SK-N-SH (cell line): Measurements from ENCODE around the gene RHBG. TPM values are rescaled to one million over a fixed set of nuclear protein-coding genes. Genes with fewer than 3 reads are reported as not detected.

Experiments
- CTCF ChIA-PET: fragments of 300-600, 350-600 bp; formaldehyde crosslinking; extraction: SDS; loops from one replicate; lab custom pipeline; 2021; lab: Yijun Ruan, JAX
- POLR2A ChIA-PET: fragments of 350-600 bp; sonication (Branson Sonifier 250); formaldehyde crosslinking; extraction: SDS; loops from one replicate; lab custom pipeline; 2020; ENCODE audit warnings: antibody characterized with exemption, inconsistent platforms; lab: Yijun Ruan, JAX
- DNase-seq: peaks from one replicate; pipeline ENCODE4 v3.0.0; 2012
- H2AFZ ChIP-seq: fragments of 200-600 bp; sonication (generic); 2 replicates; pipeline ENCODE4 v1.8.1; 2016; ENCODE audit warnings: antibody characterized with exemption, mild to moderate bottlenecking, low read depth
- H3F3A ChIP-seq: fragments of 200-600 bp; sonication (generic); replicated peaks from 2 replicates; pipeline ENCODE3; 2016; ENCODE audit warnings: antibody characterized with exemption, mild to moderate bottlenecking; ENCODE audit not compliant: insufficient read depth
- H3K27ac ChIP-seq, 2 experiments: fragments of 200-500 bp in 1 of 2; fragments of 200-600 bp in 1 of 2; sonication (Bioruptor generic) in 1 of 2; sonication (generic), shearing (Covaris generic) in 1 of 2; 2 replicates each; pipeline versions ENCODE4 v1.5.1 to v1.6.1; 2014 to 2016; ENCODE audit warnings: low read depth in 2 of 2, inconsistent platforms in 1 of 2, low read length in 1 of 2, mild to moderate bottlenecking in 1 of 2, mixed read lengths in 1 of 2
- H3K27me3 ChIP-seq: fragments of 200-600 bp; sonication (generic), shearing (Covaris generic); 2 replicates; pipeline ENCODE4 v1.6.1; 2016; ENCODE audit warnings: mixed run types; ENCODE audit not compliant: insufficient read depth
- H3K36me3 ChIP-seq, 2 experiments: fragments of 200-500 bp in 1 of 2; fragments of 200-600 bp in 1 of 2; sonication (Bioruptor generic) in 1 of 2; sonication (generic) in 1 of 2; replicated peaks in 1 of 2; 2 replicates each; pipeline versions ENCODE3 to v1.5.1; 2014 to 2016; ENCODE audit warnings: low read length in 1 of 2, mild to moderate bottlenecking in 1 of 2; ENCODE audit not compliant: insufficient read depth in 2 of 2, control insufficient read depth in 1 of 2
- H3K4me1 ChIP-seq, 2 experiments: fragments of 200-500 bp in 1 of 2; fragments of 200-600 bp in 1 of 2; sonication (Bioruptor generic) in 1 of 2; sonication (generic), shearing (Covaris generic) in 1 of 2; 2 replicates each; pipeline versions ENCODE4 v1.5.1 to v1.6.1; 2014 to 2016; ENCODE audit warnings: low read depth in 1 of 2, low read length in 1 of 2, mixed run types in 1 of 2; ENCODE audit not compliant: insufficient read depth in 2 of 2, control insufficient read depth in 1 of 2
- H3K4me2 ChIP-seq: fragments of 200-600 bp; sonication (generic), shearing (Covaris generic); 2 replicates; pipeline ENCODE4 v1.6.1; 2017; ENCODE audit warnings: mixed run types
- H3K4me3 ChIP-seq, 2 experiments: fragments of 200-500 bp in 1 of 2; fragments of 200-600 bp in 1 of 2; sonication (Bioruptor generic) in 1 of 2; sonication (generic), shearing (Covaris generic) in 1 of 2; 2 replicates each; pipeline versions ENCODE4 v1.5.1 to v1.8.1; 2014 to 2016; ENCODE audit warnings: low read depth in 2 of 2, inconsistent platforms in 1 of 2, low read length in 1 of 2, mild to moderate bottlenecking in 1 of 2, mixed read lengths in 1 of 2, moderate library complexity in 1 of 2
- H3K79me2 ChIP-seq: fragments of 200-600 bp; sonication (generic); 2 replicates; pipeline ENCODE4 v1.8.1; 2017; ENCODE audit warnings: mild to moderate bottlenecking; ENCODE audit not compliant: insufficient read depth
- H3K9ac ChIP-seq: fragments of 200-600 bp; sonication (generic); 2 replicates; pipeline ENCODE4 v1.6.1; 2017; ENCODE audit warnings: mixed run types
- H3K9me2 ChIP-seq: fragments of 200-600 bp; sonication (generic); 2 replicates; pipeline ENCODE4 v1.6.1; 2017; ENCODE audit warnings: mixed run types
- H3K9me3 ChIP-seq: fragments of 200-600 bp; sonication (generic); 2 replicates; pipeline ENCODE4 v1.6.1; 2017; ENCODE audit warnings: mixed run types, mild to moderate bottlenecking, moderate library complexity
- H4K20me1 ChIP-seq: fragments of 200-600 bp; sonication (generic); 2 replicates; pipeline ENCODE4 v1.6.1; 2017; ENCODE audit warnings: mild to moderate bottlenecking, mixed run types; ENCODE audit not compliant: insufficient read depth
- ELF1 ChIP-seq: IDR thresholded peaks from 2 replicates; pipeline ENCODE4 v1.4.0; 2012
- EP300 ChIP-seq, 2 experiments: IDR thresholded peaks; 2 replicates each; pipeline versions ENCODE4 v1.4.0 to v1.6.1; 2012; ENCODE audit warnings: borderline replicate concordance in 1 of 2, low read depth in 1 of 2, low read length in 1 of 2
- EZH2phosphoT487 ChIP-seq: fragments of 200-600 bp; sonication (generic); IDR thresholded peaks from 2 replicates; pipeline ENCODE4 v1.6.1; 2017; ENCODE audit warnings: low read depth, mixed run types, mild to moderate bottlenecking, antibody characterized with exemption, moderate library complexity, borderline replicate concordance
- FOXJ3 ChIP-seq: sonication (generic); formaldehyde crosslinking; IDR thresholded peaks from 2 replicates; pipeline ENCODE4 v1.5.1; 2020; ENCODE audit warnings: mild to moderate bottlenecking, missing genetic modification reagents
- IRF3 ChIP-seq: fragments of 150-350 bp; IDR thresholded peaks from 2 replicates; pipeline ENCODE4 v1.6.1; 2016; ENCODE audit warnings: mild to moderate bottlenecking, low read depth, low read length
- JUND ChIP-seq: IDR thresholded peaks from 2 replicates; pipeline ENCODE4 v1.4.0; 2012
- MXI1 ChIP-seq: IDR thresholded peaks from 2 replicates; pipeline ENCODE4 v1.6.1; 2012; ENCODE audit warnings: mild to moderate bottlenecking, low read depth, low read length, improper control_type of control experiment
- NRF1 ChIP-seq: IDR thresholded peaks from 2 replicates; pipeline ENCODE4 v1.6.1; 2012; ENCODE audit warnings: low read depth, mild to moderate bottlenecking, low read length
- RAD21 ChIP-seq: IDR thresholded peaks from 2 replicates; pipeline ENCODE4 v1.6.1; 2012; ENCODE audit warnings: mild to moderate bottlenecking, low read length
- RXRA ChIP-seq: IDR thresholded peaks from 2 replicates; pipeline ENCODE4 v1.4.0; 2012; ENCODE audit warnings: low read depth, mild to moderate bottlenecking, borderline replicate concordance
- SMC3 ChIP-seq: IDR thresholded peaks from 2 replicates; pipeline ENCODE4 v1.6.1; 2012; ENCODE audit warnings: low read depth, low read length, improper control_type of control experiment
- TAF1 ChIP-seq: IDR thresholded peaks from 2 replicates; pipeline ENCODE4 v1.6.1; 2012; ENCODE audit warnings: low read depth, mild to moderate bottlenecking, low read length, moderate library complexity, borderline replicate concordance
- USF2 ChIP-seq: fragments of 150-350 bp; IDR thresholded peaks from 2 replicates; pipeline ENCODE4 v1.6.1; 2017; ENCODE audit warnings: antibody characterized with exemption, low read length, low read depth, borderline replicate concordance
- WGBS: methylation state at CpG from one replicate; pipeline ENCODE4 v1.1.6; 2017; ENCODE audit warnings: low lambda C conversion rate; 5-methylcytosine and 5-hydroxymethylcytosine counted together
- polyA plus RNA-seq, 3 experiments: library from polyadenylated mRNA; depleted of rRNA; stranded (reverse); fragments of >200 nt; gene quantifications; 2 replicates each; pipeline ENCODE4 v1.2.3, GENCODE V29; 2012

Gene RHBG
- polyA plus RNA-seq, 1 of the 3 experiments (the other 2 are of a cell fraction), result 0.18 TPM

- POLR2A ChIA-PET, result no interaction called here
- no peak for TF ChIP-seq JUND
- TF ChIP-seq RXRA, result no peak
- no peak for TF ChIP-seq ELF1
- H3K27me3 ChIP-seq, result no peaks in the 10 kb centered on the region; the same call in 1 of the 2 replicates
These were observed 25.9 kb downstream of the RHBG start for GRCh38 chr1:156394835-156395461.

DNA sequence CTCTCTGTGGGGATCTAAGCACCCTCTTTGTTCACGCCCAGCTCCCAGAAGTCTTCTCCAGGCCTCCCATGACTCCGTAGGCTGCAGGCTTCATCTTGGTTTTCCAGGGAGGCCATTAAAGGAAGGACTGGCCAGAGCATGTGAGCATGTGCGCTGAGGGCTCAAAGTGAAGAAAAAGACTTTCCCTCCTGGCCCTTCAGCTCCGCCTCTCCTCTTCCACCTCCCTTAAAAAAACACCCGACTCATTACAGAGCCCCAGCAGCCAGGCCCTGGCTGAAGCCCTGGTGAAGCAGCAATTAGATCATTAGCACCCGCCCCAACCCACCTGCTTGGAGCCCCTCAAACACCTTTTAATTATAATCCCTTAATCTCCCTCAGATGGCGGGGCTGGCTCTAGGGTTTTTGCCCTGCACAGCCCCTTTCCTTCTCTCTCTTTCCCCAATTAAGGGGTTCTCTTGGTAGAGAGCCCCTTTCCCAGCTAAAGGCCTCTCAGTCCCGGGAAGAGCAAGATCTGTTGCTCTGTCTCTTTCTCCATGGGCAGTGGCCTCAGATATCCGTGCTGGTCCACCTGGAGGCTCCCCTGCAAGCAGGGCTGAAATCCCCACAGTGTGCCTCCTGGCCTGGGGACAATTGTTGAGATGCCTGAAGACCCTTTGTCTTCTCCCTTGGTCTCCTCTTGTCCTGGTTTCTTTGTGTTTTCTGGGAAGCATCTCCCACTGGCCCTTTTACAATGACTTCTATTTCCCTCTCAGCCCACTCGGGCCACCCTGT is 30.5 kb downstream of the RHBG start:
- Histone ChIP-seq H3F3A (no peaks in the 10 kb centered on the region), H2AFZ (no peak overlapping the region), H3K4me3 (no peak overlapping the region), H3K27ac (no peak overlapping the region), H4K20me1 (no peaks in the 10 kb centered on the region), H3K4me2 (no peak overlapping the region), H3K9me3 (no peaks in the 10 kb centered on the region), H3K9ac (no peak overlapping the region), H3K9me2 (no peaks in the 10 kb centered on the region), H3K36me3 (no peaks in the 10 kb centered on the region)
- ChIA-PET CTCF (interaction anchor here (0.6 to 9.5 kb wide), 6 partner anchors 9 to 56 kb away, joined by 3 to 113 read pairs (median 6); no protein-coding TSS in a partner anchor), POLR2A (no interaction called here)
- TF ChIP-seq USF2, result no peak
- TF ChIP-seq NRF1, result no peak
- no peak for TF ChIP-seq EZH2phosphoT487
- TF ChIP-seq JUND, result no peak
- no peak for TF ChIP-seq TAF1
- TF ChIP-seq IRF3, result no peak
- TF ChIP-seq ELF1, result no peak
- no peak for TF ChIP-seq SMC3
- no peak for TF ChIP-seq FOXJ3 (CRISPR knock-in tag)
- TF ChIP-seq RAD21, result no peak
- TF ChIP-seq EP300 (IDR thresholded peaks at IDR 0.05; ENCODE audit: borderline replicate concordance in 1 of 2, low read depth in 1 of 2, low read length in 1 of 2), result no peak
- no peak for TF ChIP-seq MXI1
- TF ChIP-seq, all 33 proteins: peak for 0
- 83% methylated on average over 10 of the region's 10 CpGs for WGBS
- DNase-seq, result no peak
- Histone ChIP-seq H3K27me3 (peaks cover 10% of the 10 kb centered on the region; the same call in 1 of the 2 replicates), H3K4me1 (peaks cover 0 to 6% of the 10 kb centered on the region in 2 experiments; a peak in 1 of 4 replicates), H3K79me2 (no peaks in the 10 kb centered on the region)

More at GRCh38 chr1:156394835-156395461, 25.9 kb downstream of the RHBG start:
- no peak overlapping the region for H3K4me3 ChIP-seq
- CTCF ChIA-PET, result interaction anchor here (1.6 to 6.3 kb wide), 3 partner anchors 10 to 51 kb away, joined by 4 to 63 read pairs (median 8); no protein-coding TSS in a partner anchor
- no peak for DNase-seq
- no peaks in the 10 kb centered on the region for H3K9me3 ChIP-seq
- H3K79me2 ChIP-seq, result no peaks in the 10 kb centered on the region
- H4K20me1 ChIP-seq, result no peaks in the 10 kb centered on the region
- no peaks in the 10 kb centered on the region for H3F3A ChIP-seq
- no peak overlapping the region for H3K27ac ChIP-seq
- peaks cover 0 to 6% of the 10 kb centered on the region in 2 experiments; a peak in 1 of 4 replicates for H3K4me1 ChIP-seq
- no peaks in the 10 kb centered on the region for H3K9me2 ChIP-seq
- no peak overlapping the region for H2AFZ ChIP-seq
- no peaks in the 10 kb centered on the region for H3K36me3 ChIP-seq
- WGBS, result 87% methylated on average over 15 of the region's 16 CpGs
- no peak overlapping the region for H3K9ac ChIP-seq
- H3K4me2 ChIP-seq, result no peak overlapping the region
